ENCODE results near the gene ALDH1A3. TPM values are rescaled to one million over a fixed set of nuclear protein-coding genes. Genes with fewer than 3 reads are reported as not detected.

ALDH1A3 gene
- total RNA-seq, 1 donor from 2014 or later = 210 TPM

DNA sequence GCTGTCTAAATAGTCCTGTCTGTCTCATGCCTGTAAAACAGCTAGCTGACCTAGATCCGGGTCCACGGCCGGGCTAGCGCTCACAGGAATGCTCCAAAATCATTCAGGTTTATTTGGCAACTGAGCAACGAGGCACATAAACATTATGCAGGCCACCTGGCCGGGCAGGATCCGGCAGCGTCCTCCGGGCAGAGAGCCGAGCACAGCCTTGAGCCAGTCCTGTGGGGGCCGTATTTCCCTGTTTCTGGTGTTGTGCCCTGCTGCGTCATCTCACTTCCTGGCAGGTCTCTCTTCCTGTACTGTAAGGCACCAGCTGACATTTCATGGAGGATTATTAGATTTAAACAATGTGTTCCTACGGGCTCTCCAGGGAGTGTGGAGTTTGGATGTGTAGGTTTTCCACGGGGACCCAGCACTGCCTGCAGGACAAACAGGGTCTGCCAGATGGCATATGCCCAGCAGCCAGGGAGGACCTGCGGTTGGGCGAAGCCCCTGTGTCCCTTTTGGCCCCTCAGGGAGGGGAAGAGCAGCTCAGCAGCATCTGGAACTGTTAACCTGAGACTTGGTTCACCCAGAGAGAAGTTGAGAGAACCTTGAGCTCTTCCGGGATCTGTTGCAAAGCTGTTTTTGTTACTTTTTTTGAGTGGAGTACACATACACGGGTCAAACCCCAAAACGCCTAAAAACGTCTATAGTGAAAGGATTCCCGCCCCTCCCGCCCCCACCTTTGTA is 23.0 kb downstream of the ALDH1A3 start:
- H3K4me3 ChIP-seq (ENCODE audit: low read depth, low read length) = no peak overlapping the region
- peak; percentile 42 for DNase-seq (ENCODE audit: low read depth)

GRCh38 chr15:100903168-100903554 is 23.5 kb downstream of the ALDH1A3 start:
- H3K4me3 ChIP-seq (ENCODE audit: low read depth, low read length) = no peak overlapping the region
- no peaks in the 10 kb centered on the region for H3K27me3 ChIP-seq (ENCODE audit: control insufficient read depth, insufficient read depth, low read length)
- no peak for DNase-seq (ENCODE audit: low read depth)
- no peaks in the 10 kb centered on the region for H3K36me3 ChIP-seq (ENCODE audit: control insufficient read depth, insufficient read depth, low read length)
- TF ChIP-seq CTCF (IDR thresholded peaks at IDR 0.05; ENCODE audit: insufficient read depth, low read length, poor library complexity, severe bottlenecking) = no peak

More for the DNA sequence above, 23.0 kb downstream of the ALDH1A3 start:
- Histone ChIP-seq H3K36me3 (ENCODE audit: control insufficient read depth, insufficient read depth, low read length) (no peaks in the 10 kb centered on the region), H3K27me3 (ENCODE audit: control insufficient read depth, insufficient read depth, low read length) (no peaks in the 10 kb centered on the region)
- TF ChIP-seq CTCF (IDR thresholded peaks at IDR 0.05; ENCODE audit: insufficient read depth, low read length, poor library complexity, severe bottlenecking) = no peak

DNA sequence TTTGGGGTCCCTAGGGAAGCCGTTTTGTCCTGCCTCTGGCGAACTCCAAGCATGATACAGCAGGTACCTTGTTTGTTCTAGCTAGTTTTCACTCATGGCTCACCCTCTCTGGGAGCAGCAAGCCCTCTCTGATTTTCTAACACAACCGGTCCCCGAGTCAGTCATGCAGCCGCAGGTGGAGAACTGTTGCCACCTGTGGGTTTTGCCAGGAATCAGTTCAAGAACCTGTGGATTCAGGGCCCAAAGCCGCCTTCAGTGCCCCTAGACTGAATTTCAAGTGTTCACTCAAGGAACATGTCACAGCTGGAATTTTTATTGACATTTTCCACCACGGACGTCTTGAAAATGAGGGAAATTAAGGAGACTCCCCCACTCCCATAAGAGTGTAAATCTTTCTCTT is 26.2 kb downstream of the ALDH1A3 start:
- no peak for TF ChIP-seq CTCF (IDR thresholded peaks at IDR 0.05; ENCODE audit: insufficient read depth, low read length, poor library complexity, severe bottlenecking)
- Histone ChIP-seq H3K36me3 (ENCODE audit: control insufficient read depth, insufficient read depth, low read length) (no peaks in the 10 kb centered on the region), H3K27me3 (ENCODE audit: control insufficient read depth, insufficient read depth, low read length) (no peaks in the 10 kb centered on the region), H3K4me3 (ENCODE audit: low read depth, low read length) (no peak overlapping the region)
- DNase-seq (ENCODE audit: low read depth) = no peak

- Histone ChIP-seq H3K4me3 (ENCODE audit: low read depth, low read length) (no peak overlapping the region), H3K36me3 (ENCODE audit: control insufficient read depth, insufficient read depth, low read length) (no peaks in the 10 kb centered on the region), H3K27me3 (ENCODE audit: control insufficient read depth, insufficient read depth, low read length) (no peaks in the 10 kb centered on the region)
- no peak for DNase-seq (ENCODE audit: low read depth)
- TF ChIP-seq CTCF (IDR thresholded peaks at IDR 0.05; ENCODE audit: insufficient read depth, low read length, poor library complexity, severe bottlenecking) = no peak
These were observed 28.8 kb downstream of the ALDH1A3 start for GRCh38 chr15:100908466-100908865.

DNA sequence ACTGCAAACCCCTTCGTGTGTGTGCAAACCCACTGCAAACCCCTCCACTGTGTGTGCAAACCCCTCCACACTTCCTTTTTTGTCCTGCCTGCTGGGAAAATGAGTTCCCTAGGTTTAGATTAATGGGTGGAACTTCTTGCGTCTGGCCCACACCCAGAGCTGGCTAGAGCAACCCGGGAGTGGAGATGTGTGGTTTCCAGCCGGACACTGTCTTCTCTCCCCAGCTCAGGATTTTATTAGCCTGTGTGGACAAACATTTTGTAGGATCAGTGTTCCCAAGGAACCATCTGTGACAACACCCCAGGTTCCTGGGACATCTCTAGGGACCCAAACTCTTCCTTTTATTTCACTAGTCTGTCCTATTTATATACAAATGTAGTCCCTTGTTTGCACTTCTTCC is 29.9 kb downstream of the ALDH1A3 start:
- no peaks in the 10 kb centered on the region for H3K27me3 ChIP-seq (ENCODE audit: control insufficient read depth, insufficient read depth, low read length)
- no peak for TF ChIP-seq CTCF (IDR thresholded peaks at IDR 0.05; ENCODE audit: insufficient read depth, low read length, poor library complexity, severe bottlenecking)
- H3K36me3 ChIP-seq (ENCODE audit: control insufficient read depth, insufficient read depth, low read length) = no peaks in the 10 kb centered on the region

More for the DNA sequence above, 29.9 kb downstream of the ALDH1A3 start:
- DNase-seq (ENCODE audit: low read depth) = no peak
- no peak overlapping the region for H3K4me3 ChIP-seq (ENCODE audit: low read depth, low read length)

Measured in kidney epithelial cell (primary cell).